PC-9 (cell line): ENCODE measurements around the gene PRMT5. TPM values are rescaled to one million over a fixed set of nuclear protein-coding genes. Genes with fewer than 3 reads are reported as not detected.

Experiments used
- BruUV-seq: library from RNA; stranded (reverse); fragments of 400-500 nt; replicated peaks from 2 replicates; lab custom pipeline; 2021; lab: Mats Ljungman, UMichigan
- CTCF ChIA-PET: fragments of 300-600 bp; sonication (Branson Sonifier 250); formaldehyde crosslinking; loops from one replicate; lab custom pipeline; 2022; ENCODE audit warnings: antibody characterized with exemption; lab: Charles Lee
- POLR2A ChIA-PET: fragments of 300-600 bp; sonication (Branson Sonifier 250); formaldehyde crosslinking; loops from one replicate; lab custom pipeline; 2022; ENCODE audit warnings: antibody characterized with exemption; ENCODE audit not compliant: unreplicated experiment; lab: Charles Lee
- DNase-seq, 2 experiments: peaks; one replicate each; pipeline versions ENCODE4 v3.0.0 to v3.0.0-alpha.2; 2015 to 2022; ENCODE audit warnings: mixed read lengths in 1 of 2
- H2AFZ ChIP-seq: fragments of 200-600 bp; sonication (generic); 2 replicates; pipeline ENCODE4 v1.8.1; 2017; ENCODE audit warnings: antibody characterized with exemption
- H3F3A ChIP-seq: fragments of 200-600 bp; sonication (generic); 2 replicates; pipeline ENCODE4 v1.8.1; 2017; ENCODE audit warnings: antibody characterized with exemption, mild to moderate bottlenecking, low read depth; ENCODE audit not compliant: insufficient read depth
- H3K27ac ChIP-seq: fragments of 200-600 bp; sonication (generic); 2 replicates; pipeline ENCODE4 v1.6.1; 2016; ENCODE audit warnings: mixed run types
- H3K27me3 ChIP-seq: fragments of 200-600 bp; sonication (generic); 2 replicates; pipeline ENCODE4 v1.6.1; 2016; ENCODE audit warnings: low read depth, mixed run types; ENCODE audit not compliant: insufficient read depth
- H3K36me3 ChIP-seq: fragments of 200-600 bp; sonication (generic); 2 replicates; pipeline ENCODE4 v1.6.1; 2016; ENCODE audit warnings: low read depth, mixed run types
- H3K4me1 ChIP-seq: fragments of 200-600 bp; sonication (generic); replicated peaks from 2 replicates; pipeline ENCODE4 v1.6.1; 2016; ENCODE audit warnings: mixed run types; ENCODE audit not compliant: insufficient read depth
- H3K4me2 ChIP-seq: fragments of 200-600 bp; sonication (generic); 2 replicates; pipeline ENCODE4 v1.6.1; 2017; ENCODE audit warnings: mixed run types
- H3K4me3 ChIP-seq: fragments of 200-600 bp; sonication (generic); 2 replicates; pipeline ENCODE4 v1.6.1; 2016; ENCODE audit warnings: mixed run types
- H3K79me2 ChIP-seq: fragments of 200-600 bp; sonication (generic); 2 replicates; pipeline ENCODE4 v1.6.1; 2017; ENCODE audit warnings: low read depth, mixed run types
- H3K9me2 ChIP-seq: fragments of 200-600 bp; sonication (generic); 2 replicates; pipeline ENCODE4 v1.8.1; 2017; ENCODE audit warnings: mild to moderate bottlenecking; ENCODE audit not compliant: insufficient read depth
- H3K9me3 ChIP-seq: fragments of 200-600 bp; sonication (generic); 2 replicates; pipeline ENCODE4 v1.8.1; 2016; ENCODE audit warnings: low read depth; ENCODE audit not compliant: insufficient read depth
- H4K20me1 ChIP-seq: fragments of 200-600 bp; sonication (generic); 2 replicates; pipeline ENCODE4 v1.8.1; 2017; ENCODE audit not compliant: insufficient read depth
- CTCF ChIP-seq: fragments of 200-600 bp; sonication (generic); conservative IDR thresholded peaks from 2 replicates; pipeline ENCODE4 v1.6.1; 2017; ENCODE audit warnings: mixed run types, antibody characterized with exemption, mild to moderate bottlenecking, moderate library complexity
- EZH2 ChIP-seq: fragments of 200-600 bp; sonication (generic); IDR thresholded peaks from 2 replicates; pipeline ENCODE4 v1.8.0; 2017; ENCODE audit warnings: antibody characterized with exemption, low read depth
- intact Hi-C: fragments of 100-400 bp; cut with micrococcal nuclease; formaldehyde crosslinking; loops from one replicate; pipeline ENCODE4 v1.10.0; 2022; ENCODE audit not compliant: unreplicated experiment
- total RNA-seq: library from RNA; stranded (reverse); gene quantifications from 2 replicates; pipeline ENCODE4 v1.2.3, GENCODE V29; 2021

The PRMT5 gene
- total RNA-seq, 1 experiment from 2014 or later = 73.2 TPM

- TF ChIP-seq CTCF = no peak
- no peak for TF ChIP-seq EZH2
- intact Hi-C loops = no loop called here
These were observed 16.5 kb upstream of the PRMT5 start for GRCh38 chr14:22945642-22946041.

GRCh38 chr14:22939684-22940083 lies 10.5 kb upstream of the PRMT5 start:
- DNase-seq = no peak
- intact Hi-C loops = no loop called here

More at GRCh38 chr14:22945642-22946041, 16.5 kb upstream of the PRMT5 start:
- Histone ChIP-seq H3K4me2 (no peak overlapping the region), H3K4me1 (no peaks in the 10 kb centered on the region), H4K20me1 (no peaks in the 10 kb centered on the region), H3K4me3 (no peak overlapping the region), H3K27ac (no peak overlapping the region), H3F3A (no peaks in the 10 kb centered on the region), H3K36me3 (no peaks in the 10 kb centered on the region), H3K79me2 (no peaks in the 10 kb centered on the region), H3K27me3 (no peaks in the 10 kb centered on the region), H3K9me3 (no peaks in the 10 kb centered on the region), H2AFZ (no peak overlapping the region), H3K9me2 (no peaks in the 10 kb centered on the region)
- no peak for DNase-seq
- POLR2A ChIA-PET = no interaction called here
- CTCF ChIA-PET = no interaction called here
- no TSS peak for BruUV-seq

GRCh38 chr14:22935156-22935555 lies 6.0 kb upstream of the PRMT5 start:
- no peak overlapping the region for H3K4me2 ChIP-seq
- peaks cover under 1% of the 10 kb centered on the region; the same call in 1 of the 2 replicates for H3F3A ChIP-seq
- H3K9me2 ChIP-seq = no peaks in the 10 kb centered on the region
- H3K4me1 ChIP-seq = peaks cover 13% of the 10 kb centered on the region
- no peaks in the 10 kb centered on the region for H3K9me3 ChIP-seq
- no peaks in the 10 kb centered on the region for H3K27me3 ChIP-seq
- no peak overlapping the region for H3K27ac ChIP-seq
- ChIA-PET POLR2A (no interaction called here), CTCF (interaction anchor here (1.0 kb wide), 1 partner anchor 20 kb away, joined by 3 read pairs; no protein-coding TSS in a partner anchor)
- intact Hi-C loops = no loop called here
- H3K4me3 ChIP-seq = no peak overlapping the region
- DNase-seq = no peak
- no TSS peak for BruUV-seq
- no peaks in the 10 kb centered on the region for H3K36me3 ChIP-seq
- TF ChIP-seq EZH2 (no peak), CTCF (no peak)
- H2AFZ ChIP-seq = no peak overlapping the region
- H3K79me2 ChIP-seq = no peaks in the 10 kb centered on the region
- no peaks in the 10 kb centered on the region for H4K20me1 ChIP-seq

More at GRCh38 chr14:22939684-22940083, 10.5 kb upstream of the PRMT5 start:
- H3K27ac ChIP-seq = no peak overlapping the region
- H4K20me1 ChIP-seq = no peaks in the 10 kb centered on the region
- TF ChIP-seq EZH2 (no peak), CTCF (no peak)
- H3K27me3 ChIP-seq = no peaks in the 10 kb centered on the region
- POLR2A ChIA-PET = no interaction called here
- H3K4me3 ChIP-seq = no peak overlapping the region
- H2AFZ ChIP-seq = no peak overlapping the region
- no peaks in the 10 kb centered on the region for H3K36me3 ChIP-seq
- H3K9me3 ChIP-seq = no peaks in the 10 kb centered on the region
- H3F3A ChIP-seq = no peaks in the 10 kb centered on the region
- H3K4me1 ChIP-seq = no peaks in the 10 kb centered on the region
- CTCF ChIA-PET = interaction anchor here (0.6 kb wide), 2 partner anchors 133 kb away, joined by 3 to 4 read pairs; no protein-coding TSS in a partner anchor
- H3K4me2 ChIP-seq = no peak overlapping the region
- no peaks in the 10 kb centered on the region for H3K9me2 ChIP-seq
- H3K79me2 ChIP-seq = no peaks in the 10 kb centered on the region
- no TSS peak for BruUV-seq
